Trophoblast cell (in vitro differentiated cells and primary cell): ENCODE measurements around the gene ZMYM4.

ENCODE experiments used
- DNase-seq, 2 donors: peaks; one replicate each; pipeline ENCODE4 v3.0.0-alpha.2; 2016
- H2AFZ ChIP-seq: 2 replicates; pipeline ENCODE4 v1.6.1; 2013; ENCODE audit warnings: low read length, moderate library complexity, mild to moderate bottlenecking; ENCODE audit not compliant: insufficient read depth, poor library complexity
- H2AK5ac ChIP-seq: 2 replicates; pipeline ENCODE4 v1.6.1; 2013; ENCODE audit warnings: mild to moderate bottlenecking, low read length
- H2BK120ac ChIP-seq: 2 replicates; pipeline ENCODE4 v1.6.1; 2013; ENCODE audit warnings: low read length, mild to moderate bottlenecking, moderate library complexity; ENCODE audit not compliant: insufficient read depth, poor library complexity
- H2BK12ac ChIP-seq: 2 replicates; pipeline ENCODE4 v1.6.1; 2013; ENCODE audit warnings: mild to moderate bottlenecking, low read length, moderate library complexity
- H2BK5ac ChIP-seq: 2 replicates; pipeline ENCODE4 v1.6.1; 2013; ENCODE audit warnings: low read length, low read depth, moderate library complexity, mild to moderate bottlenecking; ENCODE audit not compliant: poor library complexity
- H3K14ac ChIP-seq: 2 replicates; pipeline ENCODE4 v1.6.1; 2013; ENCODE audit warnings: mild to moderate bottlenecking, low read length
- H3K18ac ChIP-seq: 2 replicates; pipeline ENCODE4 v1.6.1; 2013; ENCODE audit warnings: mild to moderate bottlenecking, low read length
- H3K23ac ChIP-seq: 2 replicates; pipeline ENCODE4 v1.6.1; 2013; ENCODE audit warnings: low read length
- H3K27ac ChIP-seq: 2 replicates; pipeline ENCODE4 v1.5.1; 2013; ENCODE audit warnings: low read depth, mild to moderate bottlenecking, inconsistent platforms, low read length, moderate library complexity
- H3K27me3 ChIP-seq: 2 replicates; pipeline ENCODE4 v1.6.1; 2013; ENCODE audit warnings: inconsistent platforms, mild to moderate bottlenecking, low read length, moderate library complexity; ENCODE audit not compliant: insufficient read depth
- H3K36me3 ChIP-seq, 2 experiments: 1 replicate in 1 of 2; 2 replicates in 1 of 2; pipeline ENCODE4 v1.6.1; 2013; ENCODE audit warnings: low read length in 2 of 2, mild to moderate bottlenecking in 2 of 2, moderate library complexity in 1 of 2; ENCODE audit not compliant: insufficient read depth in 2 of 2, control insufficient read depth in 1 of 2
- H3K4ac ChIP-seq: 2 replicates; pipeline ENCODE4 v1.6.1; 2013; ENCODE audit warnings: low read depth, mild to moderate bottlenecking, low read length, moderate library complexity
- H3K4me1 ChIP-seq, 2 experiments: 1 replicate in 1 of 2; 2 replicates in 1 of 2; pipeline ENCODE4 v1.6.1; 2013; ENCODE audit warnings: low read length in 2 of 2, mild to moderate bottlenecking in 2 of 2, moderate library complexity in 1 of 2; ENCODE audit not compliant: insufficient read depth in 2 of 2, control insufficient read depth in 1 of 2
- H3K4me2 ChIP-seq: 2 replicates; pipeline ENCODE4 v1.6.1; 2013; ENCODE audit warnings: inconsistent platforms, mild to moderate bottlenecking, low read length, moderate library complexity
- H3K4me3 ChIP-seq: 2 replicates; pipeline ENCODE4 v1.5.1; 2013; ENCODE audit warnings: mild to moderate bottlenecking, low read depth, low read length, inconsistent platforms
- H3K79me1 ChIP-seq: one replicate; pipeline ENCODE4 v1.6.1; 2013; ENCODE audit warnings: low read length
- H3K79me2 ChIP-seq: 2 replicates; pipeline ENCODE4 v1.6.1; 2013; ENCODE audit warnings: low read length, mild to moderate bottlenecking; ENCODE audit not compliant: control insufficient read depth, insufficient read depth, poor library complexity
- H3K9ac ChIP-seq: 2 replicates; pipeline ENCODE4 v1.6.1; 2013; ENCODE audit warnings: mild to moderate bottlenecking, low read length
- H3K9me3 ChIP-seq: 2 replicates; pipeline ENCODE4 v1.6.1; 2013; ENCODE audit warnings: low read depth, mild to moderate bottlenecking, control low read depth, inconsistent platforms, low read length; ENCODE audit not compliant: insufficient read depth
- H4K12ac ChIP-seq: 2 replicates; pipeline ENCODE4 v1.6.1; 2013; ENCODE audit warnings: low read depth, mild to moderate bottlenecking, low read length, moderate library complexity
- H4K8ac ChIP-seq: 2 replicates; pipeline ENCODE4 v1.6.1; 2013; ENCODE audit warnings: low read depth, mild to moderate bottlenecking, low read length, moderate library complexity
- H4K91ac ChIP-seq: one replicate; pipeline ENCODE4 v1.6.1; 2013; ENCODE audit warnings: low read depth, mild to moderate bottlenecking, low read length, moderate library complexity
- WGBS: extraction: QIAGEN DNeasy Blood & Tissue Kit; methylation state at CpG from one replicate; pipeline ENCODE4 v1.1.7; 2013; ENCODE audit warnings: missing lambda C conversion rate; ENCODE audit not compliant: insufficient read length, insufficient coverage; ENCODE audit errors: extremely low coverage; 5-methylcytosine and 5-hydroxymethylcytosine counted together

Gene ZMYM4

DNA sequence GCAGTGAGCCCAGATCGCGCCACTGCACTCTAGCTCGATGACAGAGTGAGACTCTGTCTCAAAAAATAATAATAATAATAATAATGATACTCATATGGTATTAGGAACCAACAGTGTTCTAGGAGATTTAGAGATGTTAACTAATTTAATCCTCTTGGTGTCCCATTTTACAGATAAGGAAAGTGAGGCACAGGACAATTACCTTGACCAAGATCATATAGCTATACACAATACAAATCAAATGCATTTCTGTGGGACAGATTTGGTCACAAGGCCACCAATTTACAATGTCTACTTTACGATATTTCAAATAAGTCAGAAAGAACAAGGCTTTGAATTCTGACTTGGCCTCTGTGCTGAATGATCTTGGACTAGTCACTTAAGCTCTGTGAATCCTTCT lies 2.2 kb upstream of the ZMYM4 start:
- Histone ChIP-seq H4K12ac (no peak overlapping the region), H3K79me2 (peaks cover 7% of the 10 kb centered on the region), H3K23ac (no peak overlapping the region), H3K27ac (no peak overlapping the region), H3K4me3 (no peak overlapping the region), H4K8ac (no peak overlapping the region), H3K4me1 (peaks cover 4 to 9% of the 10 kb centered on the region in 2 experiments), H4K91ac (no peak overlapping the region), H2BK5ac (no peak overlapping the region), H3K9me3 (no peaks in the 10 kb centered on the region), H3K36me3 (peaks cover 0 to 1% of the 10 kb centered on the region in 2 experiments), H2AFZ (no peak overlapping the region), H2AK5ac (no peak overlapping the region), H2BK120ac (no peak overlapping the region), H3K9ac (no peak overlapping the region), H3K4ac (no peak overlapping the region), H3K27me3 (no peaks in the 10 kb centered on the region), H3K18ac (no peak overlapping the region), H2BK12ac (no peak overlapping the region), H3K4me2 (no peak overlapping the region), H3K79me1 (peaks cover 10% of the 10 kb centered on the region), H3K14ac (no peak overlapping the region)
- no peak for DNase-seq
- WGBS = no CpG with 5 or more reads among the region's 4 CpGs

GRCh38 chr1:35269201-35269988 lies 886 bp downstream of the ZMYM4 start:
- H2AFZ ChIP-seq = peak overlapping the region; percentile 68
- peak overlapping the region; percentile 85 for H3K27ac ChIP-seq
- DNase-seq = peak in 1 of 2 donors; percentile 13
- peaks cover 0 to 3% of the 10 kb centered on the region in 2 experiments for H3K36me3 ChIP-seq
- peak overlapping the region; percentile 98 for H3K4ac ChIP-seq
- peaks cover 9% of the 10 kb centered on the region for H3K79me2 ChIP-seq
- peak overlapping the region; percentile 43 for H2BK12ac ChIP-seq
- H2AK5ac ChIP-seq = peak overlapping the region; percentile 52
- H3K4me3 ChIP-seq = peak overlapping the region; percentile 95
- H3K9me3 ChIP-seq = no peaks in the 10 kb centered on the region
- H3K27me3 ChIP-seq = no peaks in the 10 kb centered on the region
- peak overlapping the region; percentile 93 for H3K14ac ChIP-seq
- H3K4me2 ChIP-seq = peak overlapping the region; percentile 99
- H2BK120ac ChIP-seq = peak overlapping the region; percentile 67
- H3K23ac ChIP-seq = no peak overlapping the region
- H3K79me1 ChIP-seq = peaks cover 10% of the 10 kb centered on the region
- peak overlapping the region; percentile 85 for H4K8ac ChIP-seq
- peak overlapping the region; percentile 73 for H3K18ac ChIP-seq
- peak overlapping the region; percentile 82 for H4K91ac ChIP-seq
- H2BK5ac ChIP-seq = peak overlapping the region; percentile 90
- peak overlapping the region; percentile 73 for H4K12ac ChIP-seq
- H3K4me1 ChIP-seq = peaks cover 4 to 9% of the 10 kb centered on the region in 2 experiments
- no CpG with 5 or more reads among the region's 24 CpGs for WGBS
- peak overlapping the region; percentile 70 for H3K9ac ChIP-seq

- H3K36me3 ChIP-seq = peaks cover 0 to 3% of the 10 kb centered on the region in 2 experiments
- no peaks in the 10 kb centered on the region for H3K27me3 ChIP-seq
- no CpG with 5 or more reads among the region's 2 CpGs for WGBS
- peaks cover 10% of the 10 kb centered on the region for H3K79me1 ChIP-seq
- H3K18ac ChIP-seq = no peak overlapping the region
- H2AK5ac ChIP-seq = no peak overlapping the region
- H2AFZ ChIP-seq = no peak overlapping the region
- no peak overlapping the region for H4K91ac ChIP-seq
- H2BK12ac ChIP-seq = no peak overlapping the region
- no peak overlapping the region for H3K4me3 ChIP-seq
- H3K79me2 ChIP-seq = peaks cover 9% of the 10 kb centered on the region
- H3K14ac ChIP-seq = no peak overlapping the region
- H2BK5ac ChIP-seq = no peak overlapping the region
- DNase-seq = no peak
- no peak overlapping the region for H3K27ac ChIP-seq
- H3K4me1 ChIP-seq = peaks cover 4 to 9% of the 10 kb centered on the region in 2 experiments
- H4K8ac ChIP-seq = no peak overlapping the region
- peak overlapping the region; percentile 99 for H3K4me2 ChIP-seq
- H2BK120ac ChIP-seq = no peak overlapping the region
- no peak overlapping the region for H3K9ac ChIP-seq
- H3K23ac ChIP-seq = no peak overlapping the region
- H3K9me3 ChIP-seq = no peaks in the 10 kb centered on the region
- H4K12ac ChIP-seq = no peak overlapping the region
- peak overlapping the region; percentile 36 for H3K4ac ChIP-seq
Measured at GRCh38 chr1:35269989-35270289, 1.4 kb downstream of the ZMYM4 start.

GRCh38 chr1:35270836-35271235 lies 2.3 kb downstream of the ZMYM4 start:
- no peak overlapping the region for H3K9ac ChIP-seq
- no peak overlapping the region for H3K23ac ChIP-seq
- no peaks in the 10 kb centered on the region for H3K9me3 ChIP-seq
- H2BK120ac ChIP-seq = no peak overlapping the region
- peaks cover 0 to 6% of the 10 kb centered on the region in 2 experiments for H3K4me1 ChIP-seq
- H3K18ac ChIP-seq = no peak overlapping the region
- H3K14ac ChIP-seq = no peak overlapping the region
- no peak overlapping the region for H4K8ac ChIP-seq
- H4K91ac ChIP-seq = no peak overlapping the region
- no peak overlapping the region for H2BK12ac ChIP-seq
- WGBS = no CpG with 5 or more reads among the region's 3 CpGs
- H3K36me3 ChIP-seq = peaks cover 0 to 3% of the 10 kb centered on the region in 2 experiments
- DNase-seq = peak in 1 of 2 donors; percentile 28
- no peak overlapping the region for H2AK5ac ChIP-seq
- H3K4me3 ChIP-seq = no peak overlapping the region
- H3K27ac ChIP-seq = no peak overlapping the region
- H3K79me1 ChIP-seq = peaks cover 8% of the 10 kb centered on the region
- no peak overlapping the region for H3K4me2 ChIP-seq
- H3K27me3 ChIP-seq = no peaks in the 10 kb centered on the region
- no peak overlapping the region for H4K12ac ChIP-seq
- no peak overlapping the region for H2BK5ac ChIP-seq
- H3K79me2 ChIP-seq = peaks cover 9% of the 10 kb centered on the region
- H2AFZ ChIP-seq = no peak overlapping the region
- H3K4ac ChIP-seq = no peak overlapping the region
